Astrocyte (in vitro differentiated cells and primary cell): ENCODE measurements around the gene VSTM2L.

Source experiments
- EZH2 ChIP-seq: IDR thresholded peaks from 2 replicates; pipeline ENCODE4 v1.6.1; 2012; ENCODE audit warnings: mild to moderate bottlenecking, low read length, inconsistent platforms; ENCODE audit not compliant: insufficient read depth
- TF ChIP-seq, protein P1 (sequence below): IDR thresholded peaks from 2 replicates; pipeline ENCODE4 v1.5.1; 2011; ENCODE audit warnings: low read depth, mild to moderate bottlenecking, inconsistent platforms, low read length, moderate library complexity; ENCODE audit not compliant: insufficient read depth

GRCh38 chr20:37892001-37892400, 10.9 kb upstream of the VSTM2L start:
- TF ChIP-seq, protein P1, sequence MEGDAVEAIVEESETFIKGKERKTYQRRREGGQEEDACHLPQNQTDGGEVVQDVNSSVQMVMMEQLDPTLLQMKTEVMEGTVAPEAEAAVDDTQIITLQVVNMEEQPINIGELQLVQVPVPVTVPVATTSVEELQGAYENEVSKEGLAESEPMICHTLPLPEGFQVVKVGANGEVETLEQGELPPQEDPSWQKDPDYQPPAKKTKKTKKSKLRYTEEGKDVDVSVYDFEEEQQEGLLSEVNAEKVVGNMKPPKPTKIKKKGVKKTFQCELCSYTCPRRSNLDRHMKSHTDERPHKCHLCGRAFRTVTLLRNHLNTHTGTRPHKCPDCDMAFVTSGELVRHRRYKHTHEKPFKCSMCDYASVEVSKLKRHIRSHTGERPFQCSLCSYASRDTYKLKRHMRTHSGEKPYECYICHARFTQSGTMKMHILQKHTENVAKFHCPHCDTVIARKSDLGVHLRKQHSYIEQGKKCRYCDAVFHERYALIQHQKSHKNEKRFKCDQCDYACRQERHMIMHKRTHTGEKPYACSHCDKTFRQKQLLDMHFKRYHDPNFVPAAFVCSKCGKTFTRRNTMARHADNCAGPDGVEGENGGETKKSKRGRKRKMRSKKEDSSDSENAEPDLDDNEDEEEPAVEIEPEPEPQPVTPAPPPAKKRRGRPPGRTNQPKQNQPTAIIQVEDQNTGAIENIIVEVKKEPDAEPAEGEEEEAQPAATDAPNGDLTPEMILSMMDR, result no peak
- TF ChIP-seq EZH2, result no peak
